Endodermal cell (in vitro differentiated cells): ENCODE results near the gene TSPO. TPM values are rescaled to one million over a fixed set of nuclear protein-coding genes. Genes with fewer than 3 reads are reported as not detected.

Experiments
- DNase-seq: peaks from one replicate; pipeline ENCODE4 v3.0.0-alpha.2; 2017
- H3K27ac ChIP-seq: 2 replicates; pipeline ENCODE4 v1.5.1; 2013; ENCODE audit warnings: mild to moderate bottlenecking, low read depth, low read length, moderate library complexity
- H3K27me3 ChIP-seq: 2 replicates; pipeline ENCODE4 v1.6.1; 2013; ENCODE audit warnings: mild to moderate bottlenecking, low read length, moderate library complexity; ENCODE audit not compliant: insufficient read depth, control insufficient read depth, poor library complexity, severe bottlenecking
- H3K36me3 ChIP-seq: 2 replicates; pipeline ENCODE4 v1.7.0; 2013; ENCODE audit warnings: mild to moderate bottlenecking, low read length, moderate library complexity; ENCODE audit not compliant: control insufficient read depth, insufficient read depth
- H3K4me1 ChIP-seq: one replicate; pipeline ENCODE4 v1.7.0; 2013; ENCODE audit warnings: low read length; ENCODE audit not compliant: control insufficient read depth, insufficient read depth
- H3K4me3 ChIP-seq: 2 replicates; pipeline ENCODE4 v1.5.1; 2013; ENCODE audit warnings: mild to moderate bottlenecking, low read length, moderate library complexity
- H3K9ac ChIP-seq: 2 replicates; pipeline ENCODE4 v1.6.1; 2013; ENCODE audit warnings: mild to moderate bottlenecking, low read length, moderate library complexity; ENCODE audit not compliant: poor library complexity, severe bottlenecking; ENCODE audit errors: extremely low read depth
- H3K9me3 ChIP-seq: 2 replicates; pipeline ENCODE4 v1.6.1; 2013; ENCODE audit warnings: mild to moderate bottlenecking, low read length, moderate library complexity; ENCODE audit not compliant: control insufficient read depth
- H3K27ac Mint-ChIP-seq: 2 replicates; pipeline ENCODE4 v1.8.0; 2020; ENCODE audit warnings: mixed read lengths
- H3K27me3 Mint-ChIP-seq: 2 replicates; pipeline ENCODE4 v1.8.0; 2021; ENCODE audit warnings: mild to moderate bottlenecking, mixed read lengths; ENCODE audit not compliant: insufficient read depth
- H3K36me3 Mint-ChIP-seq: 2 replicates; pipeline ENCODE4 v1.8.0; 2020; ENCODE audit warnings: low read depth, mixed read lengths
- H3K4me1 Mint-ChIP-seq: 2 replicates; pipeline ENCODE4 v1.8.0; 2020; ENCODE audit warnings: mixed read lengths
- H3K4me3 Mint-ChIP-seq: 2 replicates; pipeline ENCODE4 v1.8.0; 2020; ENCODE audit warnings: mild to moderate bottlenecking, moderate library complexity, mixed read lengths
- H3K9me3 Mint-ChIP-seq: 2 replicates; pipeline ENCODE4 v1.8.0; 2020; ENCODE audit warnings: mild to moderate bottlenecking, mixed read lengths
- WGBS, 2 experiments: methylation state at CpG; one replicate each; pipeline versions ENCODE4 v1.1.5 to v1.1.7; 2013; ENCODE audit warnings: missing lambda C conversion rate in 2 of 2, mixed read lengths in 1 of 2; ENCODE audit not compliant: insufficient coverage in 1 of 2, insufficient read length in 1 of 2; 5-methylcytosine and 5-hydroxymethylcytosine counted together
- total RNA-seq, 2 donors: library from RNA; stranded (reverse); fragmentation: NEBNext Ultra II Directional in 1 of 2; extraction: Animal tissue kit (Norgen Biotek cat#: 25700) in 1 of 2; gene quantifications; 2 replicates in 1 of 2; 3 replicates in 1 of 2; pipeline ENCODE4 v1.2.1, GENCODE V29; 2021
- TF ChIP-seq, protein P1 (sequence below): fragments of 200-600 bp; sonication (generic); conservative IDR thresholded peaks from 2 replicates; pipeline ENCODE4 v1.5.0; 2021; ENCODE audit warnings: antibody characterized with exemption, mild to moderate bottlenecking

Gene TSPO
- total RNA-seq, 2 donors from 2014 or later, result 9.6 to 12.3 TPM

DNA sequence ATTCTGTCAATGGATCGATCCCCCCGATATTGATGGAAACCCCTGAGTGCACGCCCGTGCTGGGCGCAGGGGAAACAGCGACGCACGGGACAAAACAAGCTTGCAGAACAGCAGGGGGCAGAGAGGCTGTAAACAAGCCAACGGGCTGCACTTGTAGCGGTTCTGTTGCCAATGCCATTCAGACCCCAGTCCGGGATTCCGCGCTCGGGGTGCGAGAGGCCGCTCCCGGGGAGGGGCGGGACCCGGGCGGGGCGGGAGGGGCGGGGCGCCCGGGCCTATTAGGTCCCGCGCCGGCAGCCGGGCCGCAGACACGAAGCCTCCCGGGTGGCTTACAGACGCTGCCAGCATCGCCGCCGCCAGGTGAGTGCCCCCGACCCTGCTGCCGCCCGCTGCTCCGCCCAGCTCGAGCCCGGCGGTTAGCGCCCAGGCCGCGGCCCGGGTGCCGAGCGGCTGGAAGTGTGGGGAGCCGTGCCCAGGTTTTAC lies 40.9 kb upstream of the TSPO start, which contains the start of gene BIK:
TSS of gene BIK (plus strand) at position 307 of the 483 bp plus-strand sequence. CDS start 13,273 bp downstream, outside the sequence.
- Mint-ChIP-seq H3K4me1 (peaks cover 18% of the 10 kb centered on the region), H3K27ac (peak within 1 kb of the TSS; percentile 80), H3K9me3 (no peaks in the 10 kb centered on the region), H3K36me3 (no peaks in the 10 kb centered on the region), H3K27me3 (peaks cover 31% of the 10 kb centered on the region), H3K4me3 (peak within 1 kb of the TSS; percentile 60)
- H3K27ac ChIP-seq, result no peak within 1 kb of the TSS
- peaks cover 2% of the 10 kb centered on the region for H3K4me1 ChIP-seq
- peak within 1 kb of the TSS; percentile 81 for H3K4me3 ChIP-seq
- DNase-seq, result peak; percentile 92
- TF ChIP-seq, protein P1, sequence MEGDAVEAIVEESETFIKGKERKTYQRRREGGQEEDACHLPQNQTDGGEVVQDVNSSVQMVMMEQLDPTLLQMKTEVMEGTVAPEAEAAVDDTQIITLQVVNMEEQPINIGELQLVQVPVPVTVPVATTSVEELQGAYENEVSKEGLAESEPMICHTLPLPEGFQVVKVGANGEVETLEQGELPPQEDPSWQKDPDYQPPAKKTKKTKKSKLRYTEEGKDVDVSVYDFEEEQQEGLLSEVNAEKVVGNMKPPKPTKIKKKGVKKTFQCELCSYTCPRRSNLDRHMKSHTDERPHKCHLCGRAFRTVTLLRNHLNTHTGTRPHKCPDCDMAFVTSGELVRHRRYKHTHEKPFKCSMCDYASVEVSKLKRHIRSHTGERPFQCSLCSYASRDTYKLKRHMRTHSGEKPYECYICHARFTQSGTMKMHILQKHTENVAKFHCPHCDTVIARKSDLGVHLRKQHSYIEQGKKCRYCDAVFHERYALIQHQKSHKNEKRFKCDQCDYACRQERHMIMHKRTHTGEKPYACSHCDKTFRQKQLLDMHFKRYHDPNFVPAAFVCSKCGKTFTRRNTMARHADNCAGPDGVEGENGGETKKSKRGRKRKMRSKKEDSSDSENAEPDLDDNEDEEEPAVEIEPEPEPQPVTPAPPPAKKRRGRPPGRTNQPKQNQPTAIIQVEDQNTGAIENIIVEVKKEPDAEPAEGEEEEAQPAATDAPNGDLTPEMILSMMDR, result no peak
- no peaks in the 10 kb centered on the region for H3K9me3 ChIP-seq
- no peaks in the 10 kb centered on the region for H3K36me3 ChIP-seq
- H3K27me3 ChIP-seq, result peaks cover 33% of the 10 kb centered on the region
- WGBS, 2 experiments, result 0 to 1% methylated on average over 37 to 49 of the region's 49 CpGs
- H3K9ac ChIP-seq, result no peak within 1 kb of the TSS

DNA sequence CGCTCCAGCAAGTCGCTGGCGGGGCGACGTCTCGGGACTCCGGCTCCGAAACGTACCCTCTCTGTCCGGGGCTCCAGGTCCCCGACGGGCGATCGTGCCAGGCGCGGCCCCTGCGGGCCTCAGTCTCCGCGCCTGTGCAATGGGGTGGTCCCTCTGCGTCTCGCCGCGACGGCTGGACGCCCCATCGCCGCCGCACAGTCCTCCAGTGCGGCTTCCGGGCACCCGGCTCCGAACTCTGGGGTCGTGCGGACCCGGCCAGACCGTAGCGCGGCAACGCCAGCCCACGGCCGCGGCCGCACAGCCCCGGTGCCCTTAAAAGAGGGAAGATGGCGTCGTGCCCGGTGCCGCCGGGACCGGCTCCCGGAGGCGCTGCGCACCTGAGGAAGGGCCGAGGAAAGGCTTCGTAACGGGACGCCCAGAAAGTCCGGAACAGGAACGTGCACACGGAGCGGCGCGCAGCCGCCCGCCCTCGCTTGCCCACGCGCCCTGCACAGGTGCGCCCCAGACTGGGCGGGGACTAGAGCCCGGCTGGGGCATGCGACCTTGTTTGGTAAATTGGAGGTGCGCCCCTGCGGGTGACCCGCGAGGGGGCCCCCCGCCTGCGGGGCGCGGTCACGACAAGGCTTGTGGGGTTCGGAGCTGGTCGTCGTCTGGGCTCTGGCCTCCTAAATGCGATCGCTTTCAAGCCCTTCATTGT lies 40.3 kb upstream of the TSPO start:
- no peaks in the 10 kb centered on the region for H3K36me3 ChIP-seq
- peaks cover 2% of the 10 kb centered on the region for H3K4me1 ChIP-seq
- no peak overlapping the region for H3K9ac ChIP-seq
- H3K9me3 ChIP-seq, result no peaks in the 10 kb centered on the region
- Mint-ChIP-seq H3K36me3 (peaks cover 3% of the 10 kb centered on the region), H3K27me3 (peaks cover 31% of the 10 kb centered on the region), H3K4me3 (peak overlapping the region; percentile 60), H3K27ac (no peak overlapping the region), H3K9me3 (no peaks in the 10 kb centered on the region), H3K4me1 (peaks cover 18% of the 10 kb centered on the region)
- DNase-seq, result peak; percentile 68
- 4 to 8% methylated on average over 24 to 86 of the region's 86 CpGs for WGBS, 2 experiments
- peak overlapping the region; percentile 78 for H3K4me3 ChIP-seq
- TF ChIP-seq, protein P1, result no peak
- no peak overlapping the region for H3K27ac ChIP-seq
- peaks cover 33% of the 10 kb centered on the region for H3K27me3 ChIP-seq

DNA sequence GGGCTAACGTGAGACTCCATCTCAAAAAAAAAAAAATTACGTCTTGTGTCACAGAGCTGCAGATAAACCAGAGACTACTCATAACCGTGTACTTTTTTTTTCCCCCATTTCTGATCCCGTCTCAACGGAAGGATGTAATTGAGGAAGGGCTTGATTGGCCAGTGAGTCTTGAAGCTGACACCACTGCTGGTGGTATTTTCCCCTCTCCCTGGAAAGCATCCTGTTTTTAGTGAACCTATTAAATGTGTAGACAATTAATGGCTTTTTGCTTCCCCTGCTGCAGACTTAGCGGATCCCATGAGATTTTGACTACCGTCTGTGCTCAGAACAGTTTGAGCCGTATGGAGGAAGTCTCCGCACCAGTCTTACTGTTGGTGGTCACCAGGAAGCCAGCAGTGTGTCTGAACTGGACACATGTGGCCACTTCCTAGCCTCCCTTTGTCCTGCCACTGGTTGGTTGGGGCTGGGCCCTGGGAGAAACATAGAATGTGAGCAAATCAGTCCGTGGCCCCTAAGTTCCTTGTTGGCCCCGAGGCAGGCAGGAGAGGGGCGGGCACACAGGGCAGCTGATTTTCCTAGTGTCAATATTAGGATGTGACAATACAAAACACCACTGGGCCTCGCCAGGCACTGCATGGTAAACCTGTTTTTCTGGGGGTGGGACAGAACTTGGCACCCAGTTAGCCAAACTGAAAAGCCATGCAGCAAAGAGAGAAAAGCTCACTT lies 37.7 kb upstream of the TSPO start:
- Mint-ChIP-seq H3K4me1 (peaks cover 21% of the 10 kb centered on the region), H3K9me3 (no peaks in the 10 kb centered on the region), H3K27me3 (peaks cover 29% of the 10 kb centered on the region), H3K36me3 (peaks cover 7% of the 10 kb centered on the region), H3K4me3 (no peak overlapping the region), H3K27ac (no peak overlapping the region)
- TF ChIP-seq, protein P1, result no peak
- 85 to 93% methylated on average over 6 to 13 of the region's 13 CpGs for WGBS, 2 experiments
- Histone ChIP-seq H3K9me3 (no peaks in the 10 kb centered on the region), H3K27ac (no peak overlapping the region), H3K9ac (no peak overlapping the region), H3K4me3 (no peak overlapping the region), H3K4me1 (peaks cover 2% of the 10 kb centered on the region), H3K27me3 (peaks cover 33% of the 10 kb centered on the region), H3K36me3 (no peaks in the 10 kb centered on the region)
- no peak for DNase-seq
